HG03159 (cell line): ENCODE measurements around the gene TRPC4.
"Not testable (repeated sequence)": the region's sequence is repeated elsewhere in the genome, so short reads cannot be mapped to it uniquely, and the experiment has no call there.

Source experiments
- ATAC-seq: cut with Tn5 transposase; IDR thresholded peaks from one replicate; pipeline ENCODE4 v1.9.1; 2021; ENCODE audit warnings: mild to moderate bottlenecking, moderate library complexity; ENCODE audit not compliant: unreplicated experiment

TRPC4 gene

DNA sequence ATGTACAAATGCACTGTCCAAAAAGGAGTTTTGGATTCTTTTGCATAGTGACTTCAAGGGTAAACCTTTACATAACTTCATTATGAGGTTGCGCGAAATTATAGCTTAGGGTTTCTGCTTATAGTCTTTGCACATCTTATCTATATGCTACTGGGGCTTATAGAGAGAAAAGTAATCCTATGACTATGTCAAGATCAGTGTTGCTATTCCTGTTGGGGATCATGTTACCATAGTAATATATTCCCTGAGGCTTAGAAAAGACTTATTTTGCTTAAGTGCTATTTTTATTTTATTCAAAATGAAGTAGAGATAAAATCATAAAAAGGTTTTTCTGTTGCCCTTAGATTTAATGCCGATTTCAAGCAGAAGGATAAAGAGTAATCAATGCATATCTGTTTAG, 256.3 kb downstream of the TRPC4 start:
- ATAC-seq = no peak

DNA sequence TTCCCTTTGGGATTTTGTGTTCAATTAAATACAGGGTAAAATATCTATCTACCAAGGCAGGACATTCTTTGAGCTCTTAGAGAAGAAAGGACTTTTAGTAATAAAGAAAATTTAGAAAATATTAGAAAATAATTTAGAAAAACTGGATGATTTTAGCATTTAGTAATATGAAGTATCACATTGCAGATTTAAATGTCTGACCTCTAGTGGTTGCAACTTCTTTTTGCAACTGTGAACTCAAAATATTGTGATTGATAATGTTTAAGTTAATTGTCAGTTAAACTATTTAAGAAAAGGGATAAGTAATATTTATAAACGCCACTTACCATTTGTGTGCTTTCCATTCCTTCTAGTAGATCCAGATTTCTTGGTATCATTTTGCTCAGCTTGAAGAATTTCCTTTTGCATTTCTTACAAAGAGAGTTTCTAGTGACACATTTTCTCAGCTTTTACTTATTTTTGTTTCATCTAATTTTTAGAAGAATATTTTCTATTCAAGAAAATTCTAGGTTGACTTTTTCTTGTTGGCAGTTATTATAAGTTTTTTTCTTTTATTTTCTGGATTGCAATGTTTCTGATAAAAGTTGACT, 260.7 kb downstream of the TRPC4 start:
- ATAC-seq = no peak

- ATAC-seq = no peak
These were observed 266.7 kb downstream of the TRPC4 start for GRCh38 chr13:37602733-37603381.

GRCh38 chr13:37601648-37602440, 267.7 kb downstream of the TRPC4 start:
- ATAC-seq = no peak

DNA sequence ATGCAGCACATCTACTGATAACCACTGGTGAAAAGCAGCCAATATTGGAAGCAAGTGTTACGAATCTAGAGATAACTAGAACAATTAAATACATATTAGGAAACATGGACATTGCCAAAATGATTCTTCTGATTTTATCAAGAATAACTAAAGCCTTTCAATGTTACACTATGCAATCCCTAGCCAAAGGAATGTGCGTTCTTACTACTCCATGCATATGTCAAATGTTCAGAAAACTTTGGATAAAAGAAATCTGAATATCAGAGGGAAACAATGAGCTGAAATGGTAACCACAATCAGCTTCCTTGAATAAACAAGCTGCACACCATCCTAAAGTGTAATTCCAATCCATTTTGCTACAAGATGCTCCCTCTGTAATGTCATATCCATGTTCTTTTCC, 270.1 kb downstream of the TRPC4 start:
- no peak for ATAC-seq

DNA sequence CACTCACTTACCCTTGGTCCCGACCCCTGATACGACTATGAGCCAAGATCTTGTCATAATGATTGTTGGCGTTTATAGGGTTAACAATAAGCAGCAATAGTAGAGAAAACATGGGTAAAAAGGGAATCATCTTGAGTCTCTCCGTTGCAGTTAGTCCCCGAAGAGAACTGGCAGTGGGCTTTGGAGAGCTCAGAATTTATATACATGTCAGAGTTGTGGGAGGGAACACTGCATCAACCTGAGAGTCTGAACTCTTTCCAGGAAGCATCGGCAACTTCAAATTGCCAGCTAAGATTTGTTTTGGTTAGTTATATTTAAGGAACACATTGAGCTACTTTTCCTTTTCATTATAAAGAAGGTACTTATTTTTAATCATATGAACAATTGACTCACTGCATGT, 271.0 kb downstream of the TRPC4 start, which contains the start of gene POSTN:
TSS of gene POSTN (minus strand) at position 172 of the 400 bp plus-strand sequence. CDS start at position 130, 42 bp downstream.
- ATAC-seq = no peak

DNA sequence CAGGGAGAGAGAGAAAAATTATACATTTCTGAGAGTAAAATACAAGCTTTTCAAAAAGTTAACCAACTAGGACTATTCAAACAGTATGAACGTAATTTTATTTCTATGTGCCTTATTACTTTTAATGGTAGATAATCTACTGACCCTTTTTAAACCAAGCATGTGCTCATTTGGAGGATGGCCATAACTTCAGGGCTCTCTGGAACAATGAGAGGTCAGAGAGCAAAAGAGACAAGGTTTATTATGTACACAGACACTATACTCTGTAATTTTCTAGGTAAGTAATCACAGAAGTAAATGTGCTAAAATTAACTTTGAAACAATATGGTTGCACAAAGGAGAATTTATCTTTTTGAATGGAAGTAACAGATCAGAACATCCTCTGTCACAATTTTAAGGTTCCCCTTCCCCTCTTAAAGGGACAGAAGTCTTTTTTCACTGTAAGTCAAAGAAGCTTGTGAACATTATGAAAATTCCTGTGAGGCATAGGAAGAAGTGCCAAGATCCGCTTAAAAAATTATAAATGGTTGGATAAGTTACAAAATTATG, 272.0 kb downstream of the TRPC4 start:
- no peak for ATAC-seq

GRCh38 chr13:37596805-37597204, 272.8 kb downstream of the TRPC4 start:
- ATAC-seq = no peak

GRCh38 chr13:37595162-37595561, 274.4 kb downstream of the TRPC4 start:
- no peak for ATAC-seq

- ATAC-seq = no peak
These were observed 275.0 kb downstream of the TRPC4 start for GRCh38 chr13:37594550-37594949.

DNA sequence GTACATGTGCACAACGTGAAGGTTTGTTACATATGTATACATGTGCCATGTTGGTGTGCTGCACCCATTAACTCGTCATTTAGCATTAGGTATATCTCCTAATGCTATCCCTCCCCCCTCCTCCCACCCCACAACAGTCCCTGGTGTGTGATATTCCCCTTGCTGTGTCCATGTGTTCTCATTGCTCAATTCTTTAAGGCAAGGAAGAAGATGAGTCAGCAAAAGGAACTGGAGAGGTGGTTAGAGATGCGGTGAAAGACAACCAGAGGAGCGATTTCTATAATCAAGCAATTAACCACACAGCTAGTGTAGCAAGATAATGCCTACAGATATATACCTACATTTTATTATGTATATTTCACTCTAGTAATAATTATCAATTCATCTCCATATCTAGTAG, 280.2 kb downstream of the TRPC4 start:
- not testable (repeated sequence) for ATAC-seq

DNA sequence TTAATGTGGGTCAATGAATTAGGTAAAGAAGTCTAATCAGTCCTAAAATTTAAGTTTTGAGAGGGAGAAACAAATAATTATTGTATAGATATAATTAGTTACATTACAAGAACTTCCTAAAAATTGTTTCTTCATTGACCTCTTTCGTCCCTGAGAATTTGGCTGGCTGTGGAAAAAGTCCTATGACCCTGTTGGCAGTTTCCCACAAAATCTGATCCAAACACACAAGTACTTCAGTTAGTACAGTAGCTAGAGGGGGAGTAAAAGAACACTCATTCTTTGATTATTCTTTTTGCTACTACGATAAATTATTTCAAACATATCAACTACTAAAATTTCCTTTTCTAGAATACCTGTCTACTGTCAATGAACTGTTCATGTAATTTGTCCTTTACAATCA, 282.3 kb downstream of the TRPC4 start:
- ATAC-seq = no peak
